HG03457 (cell line): Measurements from ENCODE around the gene GAS1.

Experiments used
- ATAC-seq: cut with Tn5 transposase; IDR thresholded peaks from one replicate; pipeline ENCODE4 v1.9.1; 2021; ENCODE audit warnings: moderate number of reproducible peaks; ENCODE audit not compliant: unreplicated experiment

GAS1 gene

GRCh38 chr9:86965636-86966395, 18.5 kb upstream of the GAS1 start:
- ATAC-seq, result no peak

- ATAC-seq, result no peak
These were observed 15.4 kb upstream of the GAS1 start for GRCh38 chr9:86962692-86963091.

GRCh38 chr9:86960938-86961337, 13.6 kb upstream of the GAS1 start:
- no peak for ATAC-seq

GRCh38 chr9:86958203-86958602, 10.9 kb upstream of the GAS1 start:
- ATAC-seq, result no peak

- ATAC-seq, result no peak
These were observed 8.3 kb upstream of the GAS1 start for GRCh38 chr9:86955561-86955960.

- ATAC-seq, result no peak
These were observed 7.7 kb upstream of the GAS1 start for GRCh38 chr9:86955042-86955441.

- no peak for ATAC-seq
These were observed 5.9 kb upstream of the GAS1 start for GRCh38 chr9:86953181-86953580.

- ATAC-seq, result peak; percentile 75
These were observed 996 bp upstream of the GAS1 start for GRCh38 chr9:86948074-86948929.

- no peak for ATAC-seq
These were observed 833 bp downstream of the GAS1 start for GRCh38 chr9:86946201-86947145.

GRCh38 chr9:86945728-86946200, 1.5 kb downstream of the GAS1 start:
- no peak for ATAC-seq

- no peak for ATAC-seq
These were observed 2.2 kb downstream of the GAS1 start for GRCh38 chr9:86944796-86945727.

GRCh38 chr9:86943201-86944113, 3.8 kb downstream of the GAS1 start:
- ATAC-seq, result no peak

- ATAC-seq, result no peak
These were observed 4.8 kb downstream of the GAS1 start for GRCh38 chr9:86942281-86943200.

- ATAC-seq, result no peak
These were observed 6.1 kb downstream of the GAS1 start for GRCh38 chr9:86941197-86941596.

- ATAC-seq, result no peak
These were observed 6.5 kb downstream of the GAS1 start for GRCh38 chr9:86940774-86941173.

GRCh38 chr9:86939891-86940290, 7.4 kb downstream of the GAS1 start:
- no peak for ATAC-seq

GRCh38 chr9:86939321-86939720, 8.0 kb downstream of the GAS1 start:
- no peak for ATAC-seq

GRCh38 chr9:86938780-86939179, 8.5 kb downstream of the GAS1 start:
- no peak for ATAC-seq
